Colon (tissue), 2 donors: ENCODE measurements around the gene LPIN3.

Experiments
- FAIRE-seq: peaks from 2 replicates; lab custom pipeline; 2012; peaks lifted over from hg19 to GRCh38; lab: Jason Lieb, UNC
- donor health status: control.
- donor health status: control.

Gene LPIN3

DNA sequence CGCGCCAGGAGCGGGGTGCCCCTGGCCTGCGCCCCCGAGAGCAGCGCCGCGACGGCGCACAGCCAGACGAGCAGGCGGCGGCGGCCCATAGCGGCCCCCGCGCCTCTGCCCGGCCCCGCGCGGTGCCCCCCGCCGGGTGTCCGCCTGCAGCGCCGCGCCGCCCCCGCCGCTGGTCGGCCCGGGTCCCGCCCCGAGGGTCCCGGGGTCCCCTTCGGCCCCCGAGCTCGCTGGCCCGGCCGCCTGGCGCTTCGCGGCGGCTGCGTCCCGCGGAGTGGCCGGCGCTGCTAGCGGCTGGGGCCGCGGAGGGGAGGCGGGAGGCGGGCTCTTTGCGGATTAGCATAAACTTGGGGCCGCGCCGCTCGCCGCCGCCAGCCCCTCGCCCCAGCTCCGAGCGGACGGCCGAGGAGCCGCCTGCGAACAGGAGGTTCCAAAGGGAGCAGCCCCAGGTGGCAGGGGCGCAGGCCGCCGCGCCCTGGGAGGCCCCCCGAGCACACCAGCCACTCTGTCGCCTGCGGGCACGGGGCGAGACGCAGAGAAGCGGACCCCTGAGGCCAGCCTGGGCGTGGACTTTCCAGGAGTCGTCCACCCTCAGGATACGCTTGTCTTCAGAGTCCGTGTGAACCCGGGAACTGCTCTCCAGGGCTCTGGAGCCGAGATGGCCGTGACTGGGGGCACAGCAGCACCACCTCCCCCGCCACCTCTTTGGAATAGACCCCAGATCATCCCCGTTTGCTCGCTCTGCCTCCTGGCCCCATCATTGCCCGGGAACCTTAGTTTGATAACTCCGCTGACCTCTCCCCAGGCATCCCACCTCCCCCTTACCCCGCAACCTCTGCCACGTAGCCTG is 26.1 kb downstream of the LPIN3 start, which contains the start of gene EMILIN3:
EMILIN3 (minus strand) TSS at position 273 of the 847 bp plus-strand sequence; CDS start at position 89, 184 bp downstream.
- no peak for FAIRE-seq

DNA sequence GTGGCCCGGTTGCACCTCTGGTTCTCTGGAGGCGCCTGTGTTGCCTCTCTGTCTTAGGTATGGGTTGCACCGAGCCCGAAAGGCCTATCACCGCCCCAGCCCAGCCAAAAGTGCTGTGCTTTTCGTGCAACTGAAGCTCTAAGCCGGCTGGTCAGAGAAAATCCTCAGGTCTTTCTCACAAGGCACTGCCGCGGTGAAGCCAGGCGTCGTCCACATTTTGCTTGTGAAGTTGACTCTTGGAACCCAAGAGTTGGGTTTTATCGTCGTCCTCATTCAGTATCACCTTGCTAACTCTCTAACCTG is 26.7 kb downstream of the LPIN3 start:
- FAIRE-seq: no peak

DNA sequence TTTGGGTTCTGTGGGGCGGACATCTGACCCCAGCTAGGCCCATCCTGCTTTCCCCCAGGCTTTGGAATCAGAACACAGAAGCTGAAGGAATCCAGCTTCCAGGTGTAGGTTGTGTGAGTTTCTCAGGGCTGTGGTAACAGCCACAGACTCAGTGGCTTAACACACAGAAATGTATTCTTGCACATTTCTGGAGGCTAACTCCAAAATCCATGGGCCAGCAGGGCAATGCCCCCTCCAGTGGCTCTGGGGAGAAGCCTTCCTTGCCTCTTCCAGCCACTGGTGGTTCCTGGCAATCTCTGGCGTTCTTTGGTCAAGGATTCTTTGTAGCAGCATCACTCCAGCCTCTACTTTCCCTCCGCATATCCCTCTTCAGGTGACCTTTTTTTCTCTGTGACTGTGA is 27.3 kb downstream of the LPIN3 start:
- FAIRE-seq: no peak

DNA sequence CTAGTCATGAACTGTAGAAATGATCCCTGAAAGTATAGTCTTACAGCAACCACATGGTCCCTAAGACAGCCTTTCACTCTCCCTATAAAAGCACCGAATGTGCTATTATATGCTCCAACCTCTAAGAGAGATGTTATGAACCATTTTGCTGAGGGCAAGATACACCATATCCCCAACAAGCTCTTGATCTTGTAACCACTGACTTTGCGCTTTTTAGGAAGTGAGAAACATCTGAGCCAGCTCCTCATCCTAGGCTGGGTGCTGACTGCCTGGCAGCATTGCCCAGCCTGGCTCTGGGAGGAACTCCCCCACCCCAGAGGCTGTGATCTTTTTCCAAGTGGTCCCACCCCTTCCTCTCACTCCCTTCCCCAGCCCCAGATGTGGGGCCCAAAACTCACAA is 29.1 kb downstream of the LPIN3 start:
- FAIRE-seq: no peak

DNA sequence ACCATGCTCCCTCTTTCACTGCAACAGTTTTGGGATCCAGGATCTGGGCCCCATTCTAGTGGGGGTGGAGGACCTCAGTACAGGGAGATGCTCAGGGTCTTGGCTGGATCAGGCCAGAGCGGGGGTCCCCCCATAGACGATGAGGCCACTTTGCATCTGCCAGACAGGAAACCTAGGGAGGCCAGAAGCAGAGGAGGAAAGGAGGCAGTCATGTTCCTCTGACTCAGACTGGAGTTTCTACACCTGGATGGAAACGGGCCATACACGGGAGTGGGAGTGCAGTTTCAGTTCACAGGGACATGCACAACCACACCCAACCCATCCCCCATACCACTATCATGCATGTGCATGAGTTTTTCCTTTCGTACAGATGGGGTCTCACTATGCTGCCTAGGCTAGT is 29.6 kb downstream of the LPIN3 start:
- FAIRE-seq: no peak

DNA sequence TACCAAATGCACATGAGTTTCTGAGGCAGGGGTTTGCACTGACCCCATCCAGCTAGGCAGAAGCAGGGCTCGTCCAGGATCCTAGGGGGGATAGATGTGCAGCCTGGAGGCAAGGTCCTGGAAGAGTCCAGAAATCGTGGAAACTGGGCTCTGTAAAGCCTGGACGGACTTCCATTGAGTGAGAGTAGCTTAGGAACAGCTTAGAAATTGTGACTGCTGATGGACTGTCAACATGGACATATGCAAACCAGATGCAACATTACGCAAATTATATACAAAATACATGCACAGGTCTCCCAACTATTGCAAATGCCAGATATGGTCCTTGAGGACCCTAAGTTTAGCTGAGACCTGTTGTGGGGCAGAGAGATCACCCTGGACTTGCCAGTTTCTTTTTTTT is 30.8 kb downstream of the LPIN3 start:
- FAIRE-seq: no peak

DNA sequence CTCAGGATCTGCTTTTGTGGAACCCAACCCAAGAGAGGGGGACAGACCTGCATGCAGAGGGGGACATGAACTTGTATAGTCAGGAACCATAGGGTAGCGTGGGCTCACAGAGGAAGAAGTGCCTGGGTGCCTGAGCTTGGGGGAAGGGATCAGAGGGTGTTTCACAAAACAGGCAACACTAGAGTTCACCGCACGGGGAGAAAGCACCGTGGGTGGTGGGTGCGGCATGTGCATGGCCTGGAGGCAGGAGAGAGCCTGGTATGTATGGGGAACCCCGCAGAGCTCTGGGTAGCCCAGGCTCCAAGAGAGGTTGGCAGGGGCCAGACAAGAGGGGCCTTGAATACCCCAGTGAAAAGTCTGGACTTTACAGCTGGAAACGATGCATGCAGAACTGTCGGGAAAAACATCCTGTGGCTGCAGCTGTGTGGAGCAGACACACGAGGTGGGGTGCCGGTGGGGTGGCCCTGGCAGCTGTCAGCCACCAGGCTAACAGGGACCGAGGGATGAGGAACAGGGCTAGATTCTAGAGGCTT is 32.7 kb downstream of the LPIN3 start:
- FAIRE-seq: no peak

DNA sequence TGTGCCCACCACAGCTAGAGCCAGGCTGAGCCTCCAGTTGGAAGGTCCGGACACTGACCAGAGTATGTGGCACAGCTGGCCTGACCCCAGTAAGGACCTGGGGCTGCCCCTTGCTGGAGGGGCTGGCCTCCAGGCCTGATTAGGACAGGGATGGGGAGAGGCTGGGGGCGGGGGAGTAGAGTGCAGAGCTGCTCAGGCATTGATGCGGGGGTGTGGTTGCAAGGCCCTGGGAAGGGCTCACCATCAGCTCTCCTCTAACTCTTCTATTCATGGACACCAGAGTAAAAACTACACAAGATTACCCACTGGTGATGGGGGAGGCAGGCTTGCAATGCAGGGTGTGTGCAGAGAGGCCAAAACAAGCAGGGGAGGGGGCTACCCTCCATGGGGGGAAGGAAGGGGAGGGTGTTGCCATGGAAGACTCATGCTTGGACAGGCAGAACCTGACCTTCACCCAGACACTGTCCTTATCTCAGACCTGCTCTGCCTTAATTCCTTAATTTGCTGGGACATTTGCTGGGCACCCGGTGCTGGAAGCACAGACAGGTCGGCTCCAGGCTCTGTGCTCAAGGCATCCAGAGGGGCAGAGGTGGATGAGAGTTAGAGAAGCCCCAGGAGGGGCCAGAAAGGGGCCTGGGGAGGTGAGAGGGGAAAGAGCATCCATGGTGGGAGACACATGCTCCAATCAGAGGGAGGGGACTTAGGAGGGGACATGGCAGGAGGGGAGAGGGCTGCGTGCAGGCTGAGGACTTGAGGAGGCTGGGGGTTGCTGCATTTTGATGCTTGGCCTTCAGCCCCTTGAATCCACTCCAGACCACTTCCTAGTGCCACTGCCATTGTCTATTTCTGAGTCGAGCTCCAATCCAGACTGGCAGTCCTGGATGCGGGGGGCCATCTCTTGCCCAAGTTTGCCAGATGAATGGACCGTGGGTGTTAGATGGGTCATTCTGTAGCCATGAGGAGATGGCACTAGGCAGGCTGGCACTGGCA is 33.6 kb downstream of the LPIN3 start:
- no peak for FAIRE-seq

DNA sequence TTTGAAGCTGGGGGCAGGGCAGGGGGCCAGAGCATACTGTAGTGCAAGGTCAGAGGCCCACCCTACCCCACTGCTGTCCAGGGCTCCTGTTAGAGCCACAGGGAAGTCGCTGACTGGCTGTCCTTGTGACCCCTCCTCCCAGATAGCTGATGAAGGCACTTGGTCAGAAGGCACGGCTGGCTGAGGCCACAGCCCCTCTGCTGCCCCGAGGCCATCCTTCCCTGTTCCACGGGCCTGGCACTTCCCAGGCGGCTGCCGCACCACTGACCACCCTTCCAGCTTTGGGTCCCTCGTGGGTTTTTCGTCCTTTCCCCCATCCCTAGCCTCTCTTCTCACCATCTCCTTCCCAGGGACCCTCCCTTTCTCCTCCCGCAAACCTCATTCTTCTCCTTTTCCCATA is 35.2 kb downstream of the LPIN3 start:
- FAIRE-seq: no peak

DNA sequence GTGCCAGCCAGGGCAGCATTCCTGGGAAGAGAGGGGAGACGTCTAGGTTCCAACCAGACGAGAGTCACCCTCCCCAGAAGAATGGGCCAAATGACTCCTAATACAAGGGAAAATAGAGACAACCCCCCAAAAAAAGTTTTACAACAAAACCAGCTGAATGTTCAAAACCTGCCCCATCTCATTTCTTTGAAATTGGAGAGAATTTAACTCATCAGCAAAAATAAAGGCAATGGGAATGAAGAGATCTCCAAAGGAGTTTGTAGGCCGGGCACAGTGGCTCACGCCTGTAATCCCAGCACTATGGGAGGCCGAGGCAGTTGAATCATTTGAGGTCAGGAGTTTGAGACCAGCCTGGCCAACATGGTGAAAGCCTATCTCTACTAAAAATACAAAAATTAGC is 35.7 kb downstream of the LPIN3 start:
- FAIRE-seq: no peak

DNA sequence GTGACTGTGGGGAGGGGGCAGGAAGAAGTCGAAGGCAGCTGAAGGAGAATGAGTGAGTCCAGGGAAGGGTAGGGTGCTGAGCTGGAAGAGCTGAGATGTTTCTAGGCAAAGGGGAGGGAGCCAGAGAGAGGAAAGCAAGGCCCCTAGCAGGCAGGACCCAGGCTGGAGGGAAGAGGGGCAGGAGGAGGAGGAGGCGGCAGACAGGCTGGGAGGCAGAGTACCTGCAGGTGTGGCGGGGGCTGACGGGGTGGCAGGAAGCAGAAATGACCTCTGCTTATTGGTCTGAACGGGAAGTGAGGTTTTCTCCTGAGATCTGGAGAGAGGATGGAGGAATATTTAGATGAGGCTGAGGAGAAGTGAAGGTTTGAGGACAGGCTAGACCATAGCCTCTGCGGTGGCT is 36.7 kb downstream of the LPIN3 start:
- no peak for FAIRE-seq

DNA sequence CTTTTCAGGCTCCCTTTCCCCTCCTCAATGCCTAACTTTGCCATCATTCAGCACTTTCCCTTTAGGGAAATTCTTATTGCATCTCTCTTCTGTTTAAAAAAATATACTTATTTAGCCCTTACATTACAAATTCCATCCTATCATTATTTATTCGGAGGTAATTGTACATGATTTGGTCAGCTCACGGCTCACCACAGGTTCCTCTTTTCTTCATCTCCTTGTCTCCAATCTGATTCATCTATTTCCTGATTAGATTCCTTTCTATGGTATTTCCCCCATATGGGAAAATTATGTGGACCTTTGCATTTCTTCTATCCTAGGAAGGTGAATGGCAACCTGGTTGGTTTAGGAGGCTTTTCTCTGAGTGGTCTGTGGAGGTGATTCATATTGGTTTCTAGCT is 38.9 kb downstream of the LPIN3 start:
- FAIRE-seq: no peak

DNA sequence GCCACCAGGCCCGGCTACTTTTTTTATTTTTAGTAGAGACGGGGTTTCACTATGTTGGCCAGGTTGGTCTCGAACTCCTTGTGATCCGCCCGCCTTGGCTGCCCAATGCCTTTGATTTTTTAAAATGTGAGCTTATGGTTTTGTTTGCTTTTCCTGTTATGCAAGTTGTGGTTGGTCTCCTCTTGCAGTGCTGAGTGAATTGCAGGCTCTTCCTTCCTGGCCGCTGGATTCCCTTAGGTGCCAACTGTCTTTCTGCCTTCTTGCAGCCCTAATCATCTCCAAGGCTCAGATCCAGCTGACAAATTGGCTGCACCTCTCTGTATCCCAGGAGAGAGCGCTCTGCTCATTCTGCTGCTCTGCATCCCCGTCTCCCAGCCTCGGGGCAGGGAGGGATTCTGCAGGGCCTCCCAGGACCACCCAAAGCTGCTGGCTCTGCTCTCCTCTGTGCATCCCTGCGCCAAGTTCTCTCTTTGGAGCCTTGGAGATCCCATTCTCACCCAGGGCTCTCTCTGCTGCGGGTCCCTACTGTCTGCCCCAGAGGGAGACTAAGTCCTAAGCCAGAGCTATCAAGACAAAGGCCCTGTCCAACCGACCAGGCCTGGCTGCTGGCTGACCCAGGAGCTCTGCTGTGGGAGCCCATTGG is 40.1 kb downstream of the LPIN3 start:
- no peak for FAIRE-seq

DNA sequence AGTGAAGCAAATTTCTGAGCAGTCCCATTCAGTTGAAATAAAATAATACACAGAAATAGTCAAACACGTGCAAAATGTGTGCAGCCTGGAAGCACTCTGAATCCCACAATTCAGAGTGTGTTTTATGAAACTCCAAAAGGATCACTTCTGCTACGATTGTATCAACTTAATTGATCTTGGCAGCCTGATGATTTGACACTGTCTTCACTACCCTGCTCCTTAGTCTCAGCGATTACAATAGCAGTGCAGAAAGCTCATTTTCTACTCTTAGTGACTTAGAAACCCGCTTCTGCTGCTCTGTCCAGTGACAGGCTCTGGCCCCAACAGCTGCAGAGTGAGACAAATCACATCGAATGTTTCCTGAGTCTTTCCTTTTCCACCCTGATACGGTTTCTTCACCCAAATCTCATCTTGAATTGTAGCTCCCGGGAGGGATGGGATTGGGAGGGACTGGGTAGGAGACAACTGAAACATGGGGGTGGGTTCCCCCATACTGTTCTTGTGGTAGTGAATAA is 42.2 kb downstream of the LPIN3 start:
- no peak for FAIRE-seq

DNA sequence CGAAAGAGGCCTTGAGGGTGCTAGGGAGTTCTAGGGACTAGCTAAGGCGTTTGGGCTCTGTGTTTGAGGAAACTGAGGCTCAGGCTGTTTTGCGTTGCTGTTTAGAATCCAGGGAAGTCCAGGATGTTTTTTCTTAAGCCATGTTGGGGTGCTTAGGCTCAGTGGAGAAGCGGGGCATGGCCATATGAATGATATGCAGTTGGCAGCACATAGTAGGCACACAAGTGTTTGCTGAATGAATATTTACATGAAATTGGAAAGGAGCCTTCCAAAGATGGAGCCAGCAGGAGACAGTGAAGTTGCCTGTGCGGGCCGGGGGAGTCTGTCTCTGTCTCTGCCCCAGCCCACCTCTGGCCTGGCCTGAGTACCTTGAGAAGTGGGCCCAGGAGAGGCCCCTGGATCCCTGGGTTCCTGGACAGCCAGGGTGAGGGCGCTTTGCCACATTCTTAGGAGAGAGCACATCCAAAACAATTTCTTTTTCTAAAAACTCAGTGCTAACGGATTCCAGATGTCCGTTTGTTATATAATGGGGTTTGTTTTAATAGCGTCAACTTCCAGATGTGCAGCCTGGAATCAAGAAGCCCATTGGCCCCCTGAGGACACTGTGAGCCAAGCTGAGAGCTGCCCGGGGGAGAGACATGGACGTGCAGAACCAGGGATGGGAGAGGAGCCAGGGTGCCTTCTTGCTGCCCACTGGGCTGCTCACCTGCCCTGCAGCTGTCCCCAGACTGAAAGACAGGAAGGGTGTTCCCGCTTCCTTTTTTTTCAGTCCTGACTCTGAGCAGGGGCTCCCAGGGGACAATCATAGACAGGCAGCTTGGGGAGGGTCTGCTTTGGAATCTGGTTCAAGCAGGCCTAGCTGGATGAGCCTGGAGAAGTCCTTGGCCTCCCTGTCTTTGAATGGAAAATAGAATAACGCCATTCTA is 46.1 kb downstream of the LPIN3 start:
- no peak for FAIRE-seq

DNA sequence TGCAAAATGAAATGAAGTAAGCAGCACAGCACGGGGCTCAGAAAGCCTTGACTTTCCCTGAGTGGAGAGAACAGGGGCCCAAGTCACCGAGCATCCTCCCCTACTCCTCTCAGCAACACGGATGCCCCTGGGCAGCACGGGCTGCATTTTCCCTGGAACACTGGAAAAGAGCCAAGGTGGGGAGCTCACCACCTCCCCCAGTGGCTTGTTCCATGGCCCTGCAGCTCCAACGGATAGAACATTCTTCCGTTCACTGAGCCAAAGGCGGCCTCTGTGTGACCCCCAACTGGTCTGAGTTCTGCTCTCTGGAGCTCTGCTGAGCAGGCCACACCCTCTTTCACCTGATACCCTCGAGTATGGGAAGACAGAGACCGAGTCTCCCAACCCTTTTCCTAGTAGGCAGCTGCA is 46.8 kb downstream of the LPIN3 start:
- FAIRE-seq: no peak

DNA sequence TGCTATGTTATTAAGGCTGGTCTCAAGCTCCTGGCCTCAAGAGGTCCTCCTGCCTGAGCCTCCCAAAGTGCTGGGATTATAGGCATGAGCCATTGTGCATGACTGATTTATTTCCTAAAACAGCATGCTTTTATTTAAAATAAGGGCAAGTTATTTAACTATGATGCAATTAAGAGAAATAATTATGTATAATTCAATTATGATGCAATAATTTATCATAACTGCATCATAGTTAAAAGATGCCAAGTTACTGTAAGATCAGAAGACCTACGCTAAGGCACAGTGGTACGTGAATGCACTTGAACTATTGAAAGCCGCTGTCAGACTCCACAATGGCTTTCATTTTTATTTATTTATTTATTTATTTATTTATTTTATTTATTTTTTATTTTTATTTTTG is 50.3 kb downstream of the LPIN3 start:
- no peak for FAIRE-seq

DNA sequence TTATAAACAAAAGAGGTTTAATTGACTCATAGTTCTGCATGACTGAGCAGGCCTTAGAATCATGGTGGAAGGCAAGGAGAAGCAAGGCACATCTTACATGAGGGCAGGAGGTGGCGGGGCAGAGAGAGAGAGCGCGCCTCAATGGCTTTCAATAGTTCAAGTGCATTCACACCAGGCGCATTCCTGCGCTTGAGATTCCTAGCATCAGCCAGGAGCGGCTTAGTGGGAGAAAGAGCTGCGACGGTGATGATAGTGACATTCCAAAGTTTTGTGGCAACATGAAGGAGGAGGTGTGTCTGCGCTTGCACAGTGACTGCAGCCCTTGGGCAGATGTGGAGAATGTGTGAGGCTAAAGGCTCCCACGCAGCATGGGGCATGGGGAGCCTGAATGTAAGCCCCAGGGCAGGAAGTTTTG is 51.0 kb downstream of the LPIN3 start:
- FAIRE-seq: no peak

DNA sequence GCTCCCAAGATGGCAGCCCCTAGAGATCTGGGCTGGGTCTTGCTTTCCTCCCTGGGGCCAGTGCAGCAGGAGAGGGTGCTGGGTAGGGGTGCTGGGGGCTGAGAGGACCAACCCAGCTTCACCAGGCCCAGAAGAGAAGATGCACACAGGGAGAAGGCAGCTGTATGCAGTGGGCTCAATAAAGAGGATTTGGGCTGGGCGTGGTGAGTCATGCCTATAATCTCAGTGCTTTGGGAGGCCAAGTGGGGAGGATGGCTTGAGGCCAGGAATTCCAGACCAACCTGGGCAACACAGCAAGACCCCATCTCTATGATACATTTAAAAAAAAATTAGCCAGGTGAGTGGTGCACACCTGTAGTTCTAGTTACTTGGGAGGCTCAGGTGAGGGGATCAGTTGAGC is 51.7 kb downstream of the LPIN3 start:
- no peak for FAIRE-seq

DNA sequence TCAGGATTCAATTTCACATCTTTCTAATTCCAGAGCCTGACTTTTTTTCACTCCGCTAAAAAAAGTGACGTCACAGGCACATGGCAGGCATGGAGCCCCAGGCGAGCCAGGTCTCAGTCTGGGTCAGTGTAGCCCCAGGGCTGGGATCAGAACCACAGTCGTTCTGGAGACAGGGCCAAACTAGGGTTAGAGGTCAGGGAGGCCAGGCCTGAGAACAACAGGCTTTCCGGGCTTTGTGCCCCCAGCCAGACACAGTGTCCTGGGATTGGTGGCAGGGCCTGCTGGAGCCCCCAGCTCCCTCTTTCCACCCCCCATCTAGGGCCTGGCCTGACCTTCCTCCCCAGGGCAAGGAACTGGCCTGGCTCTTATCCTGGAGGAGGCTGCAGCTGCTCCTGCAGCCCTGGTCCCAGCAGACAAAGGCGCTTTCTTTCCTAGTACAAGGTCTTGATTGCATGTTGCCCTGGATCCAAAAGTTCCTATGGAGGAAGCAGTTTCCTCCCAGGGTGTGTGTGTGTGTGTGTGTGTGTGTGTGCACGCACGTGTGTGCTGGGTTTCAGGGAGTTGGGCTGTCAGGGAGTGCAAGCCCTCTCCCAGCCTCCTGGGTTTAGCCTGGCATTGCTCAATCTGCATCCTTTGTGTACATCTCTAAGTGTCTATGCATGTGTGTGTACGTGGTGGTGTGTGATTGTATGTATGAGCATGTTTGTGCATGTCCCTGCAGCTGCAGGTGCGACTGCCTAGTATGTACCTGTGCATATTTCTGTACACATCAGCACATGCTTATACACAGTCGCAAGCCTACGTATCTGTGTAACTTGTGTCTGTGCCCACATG is 52.5 kb downstream of the LPIN3 start:
- FAIRE-seq: no peak
